Osteocyte (in vitro differentiated cells): ENCODE measurements around the gene NUP205. TPM values are rescaled to one million over a fixed set of nuclear protein-coding genes. Genes with fewer than 3 reads are reported as not detected.
"Not testable (repeated sequence)": the region's sequence is repeated elsewhere in the genome, so short reads cannot be mapped to it uniquely, and the experiment has no call there.

ENCODE experiments used
- DNase-seq: peaks from one replicate; pipeline ENCODE4 v3.0.0; 2021; ENCODE audit warnings: mixed read lengths; ENCODE audit not compliant: unreplicated experiment; ENCODE audit errors: extremely low spot score
- H3K27ac Mint-ChIP-seq: one replicate; pipeline ENCODE4 v1.8.0; 2021; ENCODE audit warnings: mild to moderate bottlenecking, mixed read lengths; ENCODE audit not compliant: unreplicated experiment
- H3K27me3 Mint-ChIP-seq: one replicate; pipeline ENCODE4 v1.8.0; 2021; ENCODE audit warnings: mixed read lengths; ENCODE audit not compliant: unreplicated experiment
- H3K36me3 Mint-ChIP-seq: one replicate; pipeline ENCODE4 v1.8.0; 2021; ENCODE audit warnings: mixed read lengths; ENCODE audit not compliant: unreplicated experiment
- H3K4me1 Mint-ChIP-seq: one replicate; pipeline ENCODE4 v1.8.0; 2021; ENCODE audit warnings: mixed read lengths; ENCODE audit not compliant: unreplicated experiment
- H3K4me3 Mint-ChIP-seq: one replicate; pipeline ENCODE4 v1.8.0; 2021; ENCODE audit warnings: mild to moderate bottlenecking, moderate library complexity, mixed read lengths; ENCODE audit not compliant: unreplicated experiment
- H3K9me3 Mint-ChIP-seq: one replicate; pipeline ENCODE4 v1.8.0; 2021; ENCODE audit warnings: mixed read lengths; ENCODE audit not compliant: unreplicated experiment
- CTCF ChIP-seq: fragments of 200-600 bp; sonication (generic); IDR thresholded peaks from 2 replicates; pipeline ENCODE4 v1.5.0; 2021; ENCODE audit warnings: antibody characterized with exemption, mild to moderate bottlenecking, moderate library complexity
- total RNA-seq: library from RNA; stranded (reverse); gene quantifications from 2 replicates; pipeline ENCODE4 v1.2.1, GENCODE V29; 2021

NUP205 gene
- total RNA-seq, 1 donor from 2014 or later: 31.0 TPM

- DNase-seq: no peak
- Mint-ChIP-seq H3K36me3 (peaks cover 14% of the 10 kb centered on the region), H3K27me3 (no peaks in the 10 kb centered on the region), H3K9me3 (no peaks in the 10 kb centered on the region), H3K27ac (no peak overlapping the region), H3K4me3 (no peak overlapping the region), H3K4me1 (no peaks in the 10 kb centered on the region)
- no peak for TF ChIP-seq CTCF
Measured at GRCh38 chr7:135634191-135634878, 76.6 kb downstream of the NUP205 start.

GRCh38 chr7:135639690-135640089, 82.0 kb downstream of the NUP205 start:
- not testable (repeated sequence) for H3K4me1 Mint-ChIP-seq, DNase-seq, H3K27ac Mint-ChIP-seq, H3K27me3 Mint-ChIP-seq, H3K4me3 Mint-ChIP-seq, H3K9me3 Mint-ChIP-seq
- peaks cover 16% of the 10 kb centered on the region for H3K36me3 Mint-ChIP-seq

GRCh38 chr7:135644154-135644553, 86.4 kb downstream of the NUP205 start:
- H3K4me3 Mint-ChIP-seq: no peak overlapping the region
- no peak overlapping the region for H3K27ac Mint-ChIP-seq
- peaks cover 2% of the 10 kb centered on the region for H3K4me1 Mint-ChIP-seq
- H3K9me3 Mint-ChIP-seq: no peaks in the 10 kb centered on the region
- TF ChIP-seq CTCF: no peak
- peaks cover 12% of the 10 kb centered on the region for H3K36me3 Mint-ChIP-seq
- DNase-seq: no peak
- H3K27me3 Mint-ChIP-seq: no peaks in the 10 kb centered on the region

- Mint-ChIP-seq H3K4me1 (peaks cover 2% of the 10 kb centered on the region), H3K27me3 (no peaks in the 10 kb centered on the region), H3K9me3 (no peaks in the 10 kb centered on the region), H3K27ac (no peak overlapping the region), H3K36me3 (peaks cover 11% of the 10 kb centered on the region), H3K4me3 (no peak overlapping the region)
- no peak for DNase-seq
- TF ChIP-seq CTCF: no peak
Measured at GRCh38 chr7:135644729-135645128, 87.0 kb downstream of the NUP205 start.

GRCh38 chr7:135645296-135645904, 87.7 kb downstream of the NUP205 start:
- H3K36me3 Mint-ChIP-seq: peaks cover 8% of the 10 kb centered on the region
- no peak overlapping the region for H3K4me3 Mint-ChIP-seq
- no peak for DNase-seq
- H3K9me3 Mint-ChIP-seq: no peaks in the 10 kb centered on the region
- peaks cover 2% of the 10 kb centered on the region for H3K4me1 Mint-ChIP-seq
- no peaks in the 10 kb centered on the region for H3K27me3 Mint-ChIP-seq
- no peak overlapping the region for H3K27ac Mint-ChIP-seq
- peak; percentile 83 for TF ChIP-seq CTCF
